GM21825 (cell line): ENCODE measurements around the gene WNK1.
"Not testable (repeated sequence)": the region's sequence is repeated elsewhere in the genome, so short reads cannot be mapped to it uniquely, and the experiment has no call there.

Experiments
- ATAC-seq: cut with Tn5 transposase; IDR thresholded peaks from one replicate; pipeline ENCODE4 v1.9.1; 2021; ENCODE audit warnings: mild to moderate bottlenecking, moderate library complexity; ENCODE audit not compliant: unreplicated experiment

The WNK1 gene

DNA sequence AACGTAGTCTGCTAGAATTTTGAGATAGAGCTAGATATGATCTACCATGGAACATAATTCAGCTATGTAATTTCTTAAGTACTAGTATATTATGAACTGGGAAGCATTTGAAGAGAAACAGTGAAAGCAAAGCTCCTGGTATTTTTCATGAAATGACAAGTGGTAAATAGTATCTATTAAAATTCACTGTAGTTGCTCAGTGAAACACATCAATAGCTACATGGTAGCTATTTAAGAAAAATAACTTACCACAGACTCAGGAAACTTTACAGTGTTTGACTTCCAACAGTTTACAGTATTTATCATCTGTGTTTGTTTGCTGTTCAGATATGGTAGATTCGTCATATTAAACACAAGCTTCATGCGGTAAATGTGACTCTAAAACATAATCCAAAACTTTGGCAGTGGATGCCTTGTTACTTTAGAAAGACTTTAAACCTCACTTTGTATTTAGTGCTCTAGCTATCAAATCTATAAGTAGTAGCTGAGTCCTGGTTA is 25.2 kb downstream of the WNK1 start:
- no peak for ATAC-seq

- ATAC-seq, result no peak
Measured at GRCh38 chr12:778615-779014, 26.2 kb downstream of the WNK1 start.

- no peak for ATAC-seq
Measured at GRCh38 chr12:779745-780734, 27.7 kb downstream of the WNK1 start.

GRCh38 chr12:780750-781379 is 28.5 kb downstream of the WNK1 start:
- ATAC-seq, result no peak

DNA sequence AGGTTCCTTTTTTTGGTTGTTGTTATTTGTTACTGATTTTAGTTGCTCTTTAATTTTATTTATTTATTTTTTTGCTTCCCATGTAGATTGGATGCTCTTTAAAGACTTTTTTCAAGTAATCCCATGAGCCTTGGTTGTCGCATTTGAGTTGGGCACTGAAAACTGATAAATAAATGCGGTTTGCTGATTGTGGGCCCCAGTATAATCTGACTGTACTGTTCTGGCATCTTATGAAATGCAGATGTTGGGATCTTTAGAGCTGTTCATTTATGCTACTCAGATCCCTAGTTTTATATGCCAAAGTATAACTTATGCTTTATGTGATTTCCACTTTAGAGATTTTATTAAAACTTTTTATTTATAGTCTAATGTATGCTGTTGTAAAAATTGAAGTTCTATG is 33.3 kb downstream of the WNK1 start:
- no peak for ATAC-seq

DNA sequence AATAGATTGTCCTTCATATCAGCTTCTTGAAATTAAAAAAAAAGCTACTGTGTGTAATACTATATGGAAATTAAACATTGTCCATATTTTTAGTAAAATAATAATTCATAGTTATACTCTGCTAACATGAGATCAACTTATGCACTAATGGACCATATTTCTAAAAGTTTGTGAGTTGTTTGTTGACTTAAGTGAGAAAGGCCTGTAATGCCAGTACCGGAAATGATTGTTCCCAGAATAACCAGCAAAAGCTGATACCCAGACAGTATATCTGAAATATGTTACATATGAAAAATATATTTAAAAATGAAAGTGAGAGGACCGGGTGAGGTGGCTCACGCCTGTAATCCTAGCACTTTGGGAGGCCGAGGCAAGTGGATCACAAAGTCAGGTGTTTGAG is 35.9 kb downstream of the WNK1 start:
- no peak for ATAC-seq

GRCh38 chr12:788762-789161 is 36.4 kb downstream of the WNK1 start:
- ATAC-seq, result not testable (repeated sequence)

GRCh38 chr12:789852-790563 is 37.6 kb downstream of the WNK1 start:
- ATAC-seq, result no peak

- no peak for ATAC-seq
Measured at GRCh38 chr12:790608-791007, 38.2 kb downstream of the WNK1 start.

- ATAC-seq, result no peak
Measured at GRCh38 chr12:793037-793436, 40.7 kb downstream of the WNK1 start.

DNA sequence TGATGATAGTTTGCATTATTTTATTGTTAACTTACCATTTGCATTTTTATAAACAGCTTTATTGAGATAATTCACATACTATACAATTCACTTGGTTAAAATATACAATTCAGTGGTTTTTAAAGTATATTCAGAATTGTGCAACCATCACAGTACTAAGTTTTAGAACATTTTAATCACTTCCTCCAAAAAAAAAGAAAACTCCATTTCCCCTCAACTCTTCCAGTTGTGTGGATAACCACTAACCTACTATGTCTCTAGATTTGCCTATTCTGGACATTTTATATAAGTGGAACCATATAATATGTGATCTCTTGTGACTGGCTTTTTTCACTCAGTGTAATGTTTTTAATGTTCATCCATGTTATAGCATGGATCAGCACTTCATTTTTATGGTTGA is 41.3 kb downstream of the WNK1 start:
- no peak for ATAC-seq

DNA sequence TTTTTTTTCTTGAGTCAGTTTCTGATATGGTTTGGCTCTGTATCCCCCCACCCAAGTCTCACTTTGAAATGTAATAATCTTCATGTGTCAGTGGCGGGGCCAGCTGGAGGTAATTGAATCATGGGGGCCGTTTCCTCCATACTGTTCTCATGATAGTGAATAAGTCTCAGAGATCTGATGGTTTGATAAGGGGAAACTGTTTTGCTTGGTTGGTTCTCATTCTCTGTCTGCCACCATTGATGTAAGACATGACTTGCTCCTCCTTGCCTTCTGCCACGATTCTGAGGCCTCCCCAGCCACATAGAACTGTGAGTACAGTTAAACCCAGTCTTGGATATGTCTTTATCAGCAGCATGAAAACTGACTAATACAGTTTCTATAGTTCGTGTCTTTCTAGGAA is 42.9 kb downstream of the WNK1 start:
- no peak for ATAC-seq

DNA sequence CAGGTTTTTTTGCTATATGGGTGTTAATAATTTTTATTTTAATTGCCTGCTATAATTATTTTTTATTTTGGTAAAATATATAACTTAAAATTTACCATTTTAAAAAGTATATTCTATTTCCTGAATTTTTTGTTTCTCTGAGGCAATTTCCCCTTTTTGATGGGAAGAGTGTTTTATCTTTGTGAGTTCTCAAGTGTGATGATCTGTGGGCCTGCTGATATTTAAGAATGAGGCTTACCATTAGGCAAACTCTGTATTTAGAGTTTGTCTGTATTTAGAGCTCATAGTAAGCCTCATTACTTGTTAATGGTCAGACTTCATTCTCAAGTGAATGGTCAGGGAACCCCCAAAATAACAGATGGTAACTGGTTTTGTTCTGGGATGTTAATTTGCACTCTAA is 48.0 kb downstream of the WNK1 start:
- ATAC-seq, result no peak

DNA sequence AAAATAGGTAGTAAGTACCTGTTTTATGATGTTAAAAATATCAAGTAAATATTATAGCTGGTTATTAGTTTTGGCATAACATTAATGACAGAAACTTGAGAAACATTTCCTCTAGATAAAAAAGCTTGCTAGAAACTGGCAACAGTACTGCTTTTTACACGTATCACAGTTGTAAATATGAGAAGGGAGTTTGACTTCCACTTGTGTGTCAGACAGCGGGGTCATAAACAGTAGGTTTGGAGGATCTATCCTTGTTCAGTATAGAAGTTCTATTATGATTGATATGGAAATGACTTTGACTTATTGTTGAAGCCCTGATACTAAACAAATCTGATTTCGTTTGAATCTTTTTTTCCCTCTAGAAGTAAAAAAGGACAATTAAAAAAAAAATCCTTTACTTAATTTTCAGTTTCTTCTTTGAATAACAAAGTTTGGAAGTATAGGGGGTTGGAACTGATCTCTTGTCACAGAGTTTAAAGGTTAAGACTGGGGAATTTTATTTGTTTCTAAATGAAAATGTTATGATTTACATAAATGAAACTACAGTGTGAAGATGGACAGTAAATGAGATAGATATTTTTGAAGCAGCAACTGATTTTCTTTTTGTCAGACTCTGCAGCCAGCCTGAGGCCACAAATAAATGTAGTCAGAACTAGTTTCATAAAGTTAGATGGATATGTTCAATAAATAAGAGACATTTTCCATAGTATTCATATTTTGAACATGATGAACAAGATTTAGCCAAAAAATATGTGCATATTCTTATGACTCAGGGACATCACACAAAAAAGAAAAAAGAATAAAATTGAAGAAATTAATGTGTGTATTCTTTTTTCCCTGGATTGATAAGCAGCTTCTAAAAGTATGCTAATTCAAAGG is 50.1 kb downstream of the WNK1 start:
- ATAC-seq, result no peak

GRCh38 chr12:805022-805632 is 52.7 kb downstream of the WNK1 start:
- ATAC-seq, result no peak

DNA sequence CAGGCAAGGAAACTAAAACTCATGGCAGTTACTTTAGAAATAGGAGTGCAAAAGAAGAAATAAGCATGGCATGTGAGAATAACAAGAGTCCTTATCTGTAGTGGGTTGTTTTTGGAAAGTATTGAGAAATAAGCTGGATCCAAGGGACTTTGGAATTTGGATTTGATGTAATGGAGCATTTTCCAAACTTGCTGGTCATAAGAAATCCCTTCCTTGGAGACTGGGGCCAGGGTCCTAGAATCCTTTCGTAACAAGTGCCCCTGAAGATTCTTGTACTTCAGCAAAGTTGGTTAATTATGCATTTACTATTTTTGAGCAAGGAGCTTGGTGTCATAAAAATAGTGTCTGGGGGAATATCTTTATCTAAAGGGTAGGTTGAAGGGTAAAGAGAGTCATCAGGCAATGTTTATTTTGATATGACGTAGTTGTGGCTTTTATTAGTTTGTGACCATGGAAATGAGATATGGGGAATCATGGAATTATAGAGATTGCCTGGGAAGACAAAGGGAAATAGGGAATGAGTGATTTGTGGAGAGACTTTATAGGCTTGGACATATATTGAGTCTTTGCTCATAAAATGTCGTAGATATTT is 53.9 kb downstream of the WNK1 start:
- ATAC-seq, result no peak

DNA sequence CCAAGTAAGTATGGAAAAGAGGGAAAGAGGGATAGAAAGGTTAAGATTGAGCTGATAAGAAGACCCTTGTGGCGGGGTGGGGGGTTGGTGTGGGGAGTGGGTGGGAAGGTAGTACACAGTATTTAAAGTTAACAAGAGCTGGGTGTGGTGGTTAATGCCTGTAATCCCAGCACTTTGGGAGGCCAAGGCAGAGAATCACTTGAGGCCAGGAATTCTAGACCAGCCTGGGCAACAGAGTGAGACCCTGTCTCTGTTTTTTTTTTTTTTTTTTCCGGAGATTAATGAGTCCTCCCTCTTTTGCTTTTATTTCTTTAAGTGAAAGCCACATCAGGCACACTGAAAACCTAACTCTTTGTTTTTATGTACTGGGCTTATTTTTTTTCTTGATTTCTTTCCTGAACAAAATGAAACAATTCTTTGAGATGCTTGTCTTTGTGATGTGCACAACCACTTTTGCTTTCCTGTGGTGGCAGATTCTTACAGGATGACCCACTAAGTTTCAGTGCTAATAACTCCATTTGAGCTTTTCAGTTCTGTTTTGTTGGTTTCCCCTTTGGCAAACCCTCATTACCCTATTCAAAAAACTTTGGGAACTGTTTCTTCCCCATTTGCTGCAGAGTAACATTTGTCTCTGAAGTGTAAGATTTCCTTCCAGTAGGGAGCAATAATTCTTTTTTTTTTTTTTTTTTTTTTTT is 54.8 kb downstream of the WNK1 start:
- no peak for ATAC-seq

DNA sequence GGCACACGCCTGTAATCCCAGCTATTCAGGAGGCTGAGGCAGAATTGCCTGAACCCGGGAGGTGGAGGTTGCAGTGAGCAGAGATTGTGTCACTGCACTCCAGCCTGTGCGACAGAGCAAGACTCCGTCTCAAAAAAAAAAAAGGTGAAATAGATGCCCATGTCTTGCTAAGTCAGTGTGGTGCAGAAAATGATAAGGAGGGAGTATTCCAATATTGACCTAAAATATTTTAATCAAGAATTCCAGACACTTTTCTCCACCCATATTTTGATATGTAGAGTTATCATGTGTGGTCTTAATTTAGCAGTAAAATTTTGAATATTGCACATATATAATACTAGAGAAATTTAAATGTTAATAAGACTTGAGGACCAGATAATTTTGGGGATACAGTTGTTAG is 57.7 kb downstream of the WNK1 start:
- no peak for ATAC-seq
